Measurements from ENCODE around the gene LYST. TPM values are rescaled to one million over a fixed set of nuclear protein-coding genes. Genes with fewer than 3 reads are reported as not detected.

LYST gene
- total and polyA plus RNA-seq, 2 donors (not counting 3 experiments of a cell fraction or from before 2014, with no cell fraction given), result 3.1 to 9.6 TPM

- TF ChIP-seq, protein P1, sequence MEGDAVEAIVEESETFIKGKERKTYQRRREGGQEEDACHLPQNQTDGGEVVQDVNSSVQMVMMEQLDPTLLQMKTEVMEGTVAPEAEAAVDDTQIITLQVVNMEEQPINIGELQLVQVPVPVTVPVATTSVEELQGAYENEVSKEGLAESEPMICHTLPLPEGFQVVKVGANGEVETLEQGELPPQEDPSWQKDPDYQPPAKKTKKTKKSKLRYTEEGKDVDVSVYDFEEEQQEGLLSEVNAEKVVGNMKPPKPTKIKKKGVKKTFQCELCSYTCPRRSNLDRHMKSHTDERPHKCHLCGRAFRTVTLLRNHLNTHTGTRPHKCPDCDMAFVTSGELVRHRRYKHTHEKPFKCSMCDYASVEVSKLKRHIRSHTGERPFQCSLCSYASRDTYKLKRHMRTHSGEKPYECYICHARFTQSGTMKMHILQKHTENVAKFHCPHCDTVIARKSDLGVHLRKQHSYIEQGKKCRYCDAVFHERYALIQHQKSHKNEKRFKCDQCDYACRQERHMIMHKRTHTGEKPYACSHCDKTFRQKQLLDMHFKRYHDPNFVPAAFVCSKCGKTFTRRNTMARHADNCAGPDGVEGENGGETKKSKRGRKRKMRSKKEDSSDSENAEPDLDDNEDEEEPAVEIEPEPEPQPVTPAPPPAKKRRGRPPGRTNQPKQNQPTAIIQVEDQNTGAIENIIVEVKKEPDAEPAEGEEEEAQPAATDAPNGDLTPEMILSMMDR (IDR thresholded peaks at IDR 0.05; ENCODE audit: extremely low read depth in 1 of 2, insufficient read depth in 1 of 2, low read depth in 1 of 2, low read length in 2 of 2), result no peak
- no peaks in the 10 kb centered on the region for H4K20me1 ChIP-seq (replicated peaks; ENCODE audit: control insufficient read depth, extremely low read depth, insufficient read depth, low read length)
- FAIRE-seq (no peak), DNase-seq (ENCODE audit: low read depth, low spot score) (no peak)
- ChIA-PET POLR2A (no interaction called here), CTCF (interaction anchor here (0.8 to 1.8 kb wide), 2 partner anchors 9 to 37 kb away, joined by 4 read pairs; no protein-coding TSS in a partner anchor)
- dilution Hi-C loops (cut with MboI; ENCODE audit: extremely low pct_ligation_motif_present, low sequenced_read_pairs), result no loop called here
- H3K27me3 ChIP-seq (ENCODE audit: control insufficient read depth in 2 of 2, insufficient read depth in 2 of 2, low read length in 2 of 2), result peaks cover 0 to 2% of the 10 kb centered on the region in 2 experiments
- H3K9me1 ChIP-seq (replicated peaks; ENCODE audit: control insufficient read depth, extremely low read depth, insufficient read depth, low read length), result no peaks in the 10 kb centered on the region
- H3K79me2 ChIP-seq (ENCODE audit: control insufficient read depth, insufficient read depth, low read length), result no peaks in the 10 kb centered on the region
- no peak overlapping the region for H3K4me2 ChIP-seq (ENCODE audit: insufficient read depth, low read length)
- intact Hi-C loops (cut with micrococcal nuclease), result no loop called here
- H3K9ac ChIP-seq (replicated peaks; ENCODE audit: extremely low read depth, insufficient read depth, low read length), result no peak overlapping the region
- no peak overlapping the region for H3K27ac ChIP-seq (ENCODE audit: insufficient read depth, low read depth, low read length)
- H3K4me3 ChIP-seq (replicated peaks in 1 of 3; ENCODE audit: insufficient read depth in 1 of 3, low read depth in 1 of 3, low read length in 3 of 3), result no peak overlapping the region
- H2AFZ ChIP-seq (ENCODE audit: low read depth, low read length), result no peak overlapping the region
- peaks cover 7% of the 10 kb centered on the region for H3K4me1 ChIP-seq (ENCODE audit: control insufficient read depth, extremely low read depth, insufficient read depth, low read length)
- no peaks in the 10 kb centered on the region for H3K36me3 ChIP-seq (ENCODE audit: control insufficient read depth in 2 of 2, extremely low read depth in 1 of 2, insufficient read depth in 2 of 2, low read length in 2 of 2)
- no TSS peak for BruUV-seq (replicated peaks)
- H3K9me3 ChIP-seq (replicated peaks; ENCODE audit: control insufficient read depth, insufficient read depth, low read length), result no peaks in the 10 kb centered on the region
These were observed 228.8 kb downstream of the LYST start for GRCh38 chr1:235637756-235638534.

DNA sequence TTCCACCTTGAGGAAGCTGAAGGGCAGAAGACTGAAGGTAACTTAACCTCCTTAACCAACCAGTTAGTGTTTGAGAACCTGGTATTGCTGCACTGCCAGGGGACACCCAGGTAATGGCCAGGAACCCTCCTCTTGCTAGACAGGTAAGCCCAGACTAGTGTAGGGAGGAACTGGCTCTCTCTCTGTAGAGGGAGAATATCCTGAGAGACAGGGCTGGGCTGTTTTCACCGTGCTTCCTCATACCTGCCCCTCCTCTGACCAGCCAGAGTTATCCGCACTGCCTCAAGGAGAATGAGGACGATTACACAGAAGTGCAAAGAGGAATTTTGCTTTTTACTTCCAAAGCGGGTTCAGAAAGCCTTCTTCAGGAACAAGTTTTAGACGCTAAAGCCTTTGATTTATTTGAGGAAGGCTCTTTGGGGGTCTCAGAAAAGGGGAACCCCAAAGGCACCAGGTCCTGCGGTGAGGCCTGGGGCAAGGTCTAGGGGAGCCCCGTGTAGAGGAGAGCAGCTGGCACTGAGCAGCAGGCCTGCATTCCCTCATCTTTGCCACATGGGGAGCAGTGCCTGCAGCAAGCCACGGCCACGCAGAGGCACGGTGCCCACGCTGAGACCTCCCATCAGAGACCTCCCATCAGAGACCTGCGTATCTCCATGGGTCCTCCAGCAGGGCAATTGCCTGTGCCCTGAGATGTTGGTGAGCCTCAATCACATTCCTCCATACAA lies 230.6 kb downstream of the LYST start:
- DNase-seq (ENCODE audit: low read depth, low spot score), result no peak
- Histone ChIP-seq H3K9me3 (replicated peaks; ENCODE audit: control insufficient read depth, insufficient read depth, low read length) (no peaks in the 10 kb centered on the region), H3K4me3 (replicated peaks in 1 of 3; ENCODE audit: insufficient read depth in 1 of 3, low read depth in 1 of 3, low read length in 3 of 3) (no peak overlapping the region), H2AFZ (ENCODE audit: low read depth, low read length) (no peak overlapping the region), H3K4me1 (ENCODE audit: control insufficient read depth, extremely low read depth, insufficient read depth, low read length) (peaks cover 2% of the 10 kb centered on the region), H4K20me1 (replicated peaks; ENCODE audit: control insufficient read depth, extremely low read depth, insufficient read depth, low read length) (no peaks in the 10 kb centered on the region), H3K27me3 (ENCODE audit: control insufficient read depth in 2 of 2, insufficient read depth in 2 of 2, low read length in 2 of 2) (peaks cover 0 to 2% of the 10 kb centered on the region in 2 experiments), H3K27ac (ENCODE audit: insufficient read depth, low read depth, low read length) (no peak overlapping the region), H3K9ac (replicated peaks; ENCODE audit: extremely low read depth, insufficient read depth, low read length) (no peak overlapping the region), H3K36me3 (ENCODE audit: control insufficient read depth in 2 of 2, extremely low read depth in 1 of 2, insufficient read depth in 2 of 2, low read length in 2 of 2) (no peaks in the 10 kb centered on the region), H3K79me2 (ENCODE audit: control insufficient read depth, insufficient read depth, low read length) (no peaks in the 10 kb centered on the region), H3K9me1 (replicated peaks; ENCODE audit: control insufficient read depth, extremely low read depth, insufficient read depth, low read length) (no peaks in the 10 kb centered on the region), H3K4me2 (ENCODE audit: insufficient read depth, low read length) (no peak overlapping the region)
- no TSS peak for BruUV-seq (replicated peaks)
- dilution Hi-C loops (cut with MboI; ENCODE audit: extremely low pct_ligation_motif_present, low sequenced_read_pairs), result no loop called here
- ChIA-PET CTCF (no interaction called here), POLR2A (no interaction called here)
- TF ChIP-seq, protein P1 (IDR thresholded peaks at IDR 0.05; ENCODE audit: extremely low read depth in 1 of 2, insufficient read depth in 1 of 2, low read depth in 1 of 2, low read length in 2 of 2), result peak in 1 of 2 donors; percentile 7
- TF ChIP-seq POLR2A (IDR thresholded peaks at IDR 0.05; ENCODE audit: low read depth, low read length), result no peak
- intact Hi-C loops (cut with micrococcal nuclease), result no loop called here
- FAIRE-seq, result no peak
